CD4-positive, alpha-beta T cell (primary cell): ENCODE measurements around the gene LRRC75A. TPM values are rescaled to one million over a fixed set of nuclear protein-coding genes. Genes with fewer than 3 reads are reported as not detected.

ENCODE experiments used
- ATAC-seq: fragments of 200-7000 bp; cut with Tn5 transposase; one replicate; pipeline ENCODE4 v1.10.0; 2022; ENCODE audit warnings: mild to moderate bottlenecking; ENCODE audit not compliant: poor library complexity
- CTCF ChIA-PET: fragments of 350-600 bp; sonication (Branson Sonifier 250); formaldehyde crosslinking; loops from one replicate; lab custom pipeline; 2021; ENCODE audit warnings: antibody characterized with exemption, inconsistent platforms; lab: Charles Lee
- POLR2A ChIA-PET: fragments of 350-600 bp; sonication (Branson Sonifier 250); formaldehyde crosslinking; loops from one replicate; lab custom pipeline; 2021; ENCODE audit warnings: antibody characterized with exemption, inconsistent platforms; lab: Charles Lee
- DNase-seq, 14 experiments: peaks; one replicate each; pipeline ENCODE4 v3.0.0-alpha.2; 2013 to 2020; ENCODE audit warnings: mixed read lengths in 2 of 14
- H3K27ac ChIP-seq, 2 donors: one replicate each; pipeline versions ENCODE4 v1.5.1 to v1.7.0; 2013; ENCODE audit warnings: low read length in 2 of 2, low read depth in 1 of 2, mild to moderate bottlenecking in 1 of 2
- H3K27me3 ChIP-seq, 2 experiments: 1 replicate in 1 of 2; 2 replicates in 1 of 2; pipeline versions ENCODE4 v1.6.1 to v1.7.0; 2013; ENCODE audit warnings: low read length in 2 of 2, control low read depth in 1 of 2, mild to moderate bottlenecking in 1 of 2, moderate library complexity in 1 of 2; ENCODE audit not compliant: insufficient read depth in 2 of 2, control insufficient read depth in 1 of 2
- H3K36me3 ChIP-seq: one replicate; pipeline ENCODE4 v1.6.1; 2013; ENCODE audit warnings: low read length, control low read depth; ENCODE audit not compliant: insufficient read depth
- H3K4me1 ChIP-seq: one replicate; pipeline ENCODE4 v1.6.1; 2013; ENCODE audit warnings: low read length, control low read depth; ENCODE audit not compliant: insufficient read depth
- H3K4me3 ChIP-seq: one replicate; pipeline ENCODE4 v1.5.1; 2013; ENCODE audit warnings: mild to moderate bottlenecking, low read length, moderate library complexity
- H3K9me3 ChIP-seq, 2 experiments: 1 replicate in 1 of 2; 2 replicates in 1 of 2; pipeline versions ENCODE4 v1.6.1 to v1.7.0; 2013; ENCODE audit warnings: low read length in 2 of 2, mild to moderate bottlenecking in 2 of 2, control low read depth in 1 of 2, moderate library complexity in 1 of 2; ENCODE audit not compliant: control insufficient read depth in 1 of 2, insufficient read depth in 1 of 2
- H3K27ac Mint-ChIP-seq: one replicate; pipeline ENCODE4 v1.8.0; 2020; ENCODE audit warnings: mixed read lengths
- H3K27me3 Mint-ChIP-seq: one replicate; pipeline ENCODE4 v1.8.0; 2021; ENCODE audit warnings: mixed read lengths
- H3K36me3 Mint-ChIP-seq: one replicate; pipeline ENCODE4 v1.8.0; 2021; ENCODE audit warnings: low read depth, mixed read lengths
- H3K4me1 Mint-ChIP-seq: one replicate; pipeline ENCODE4 v1.8.0; 2021; ENCODE audit warnings: low read depth, mixed read lengths
- H3K4me3 Mint-ChIP-seq: one replicate; pipeline ENCODE4 v1.8.0; 2020; ENCODE audit warnings: mild to moderate bottlenecking, mixed read lengths
- H3K9me3 Mint-ChIP-seq: one replicate; pipeline ENCODE4 v1.8.0; 2020; ENCODE audit warnings: mixed read lengths
- intact Hi-C, 2 experiments: fragments of 100-400 bp; cut with DNase I in 1 of 2; cut with micrococcal nuclease in 1 of 2; formaldehyde crosslinking; loops; one replicate each; pipeline versions ENCODE4 v1.15.1 to v1.9.0; 2023 to 2025; cut with DNase I, micrococcal nuclease
- total RNA-seq, 174 experiments: library from RNA in 2 of 174; stranded (reverse) in 2 of 174; gene quantifications; one replicate each; pipeline ENCODE4 v1.2.3 and lab custom pipeline; 2021 to 2026
- TF ChIP-seq, protein P1 (sequence below): fragments of 200-600 bp; IDR thresholded peaks from one replicate; pipeline ENCODE4 v1.8.0; 2022; ENCODE audit warnings: antibody characterized with exemption, mild to moderate bottlenecking

LRRC75A gene
- total RNA-seq, 2 experiments from 2014 or later, result 1.5 to 1.9 TPM

DNA sequence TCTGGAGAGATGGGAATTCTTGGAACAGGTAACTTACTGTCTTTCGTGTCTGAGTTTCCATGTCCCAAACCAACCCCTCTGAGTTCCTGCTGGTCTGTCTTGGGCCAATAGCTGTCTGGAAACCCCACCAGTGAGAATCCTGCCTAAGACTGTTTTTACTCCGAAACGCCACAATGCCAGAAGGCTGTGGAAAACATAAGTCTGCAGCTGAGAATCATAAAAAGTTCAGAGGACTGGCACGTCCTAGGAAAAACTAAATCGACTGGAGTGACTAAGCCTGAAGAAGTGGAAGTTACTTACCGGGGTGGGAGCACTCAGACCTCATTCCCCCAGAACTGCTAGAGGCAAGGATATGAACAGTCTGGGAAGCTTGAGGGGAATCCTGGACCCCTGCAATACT, 13.3 kb downstream of the LRRC75A start:
- Mint-ChIP-seq H3K27ac (no peak overlapping the region), H3K9me3 (no peaks in the 10 kb centered on the region), H3K4me3 (no peak overlapping the region), H3K36me3 (no peaks in the 10 kb centered on the region), H3K4me1 (no peaks in the 10 kb centered on the region), H3K27me3 (no peaks in the 10 kb centered on the region)
- no peaks in the 10 kb centered on the region for H3K36me3 ChIP-seq
- POLR2A ChIA-PET, result no interaction called here
- H3K4me3 ChIP-seq, result no peak overlapping the region
- no peaks in the 10 kb centered on the region for H3K9me3 ChIP-seq
- no peaks in the 10 kb centered on the region for H3K27me3 ChIP-seq
- intact Hi-C loops, result no loop called here
- ATAC-seq (no peak), DNase-seq (no peak)
- TF ChIP-seq, protein P1, sequence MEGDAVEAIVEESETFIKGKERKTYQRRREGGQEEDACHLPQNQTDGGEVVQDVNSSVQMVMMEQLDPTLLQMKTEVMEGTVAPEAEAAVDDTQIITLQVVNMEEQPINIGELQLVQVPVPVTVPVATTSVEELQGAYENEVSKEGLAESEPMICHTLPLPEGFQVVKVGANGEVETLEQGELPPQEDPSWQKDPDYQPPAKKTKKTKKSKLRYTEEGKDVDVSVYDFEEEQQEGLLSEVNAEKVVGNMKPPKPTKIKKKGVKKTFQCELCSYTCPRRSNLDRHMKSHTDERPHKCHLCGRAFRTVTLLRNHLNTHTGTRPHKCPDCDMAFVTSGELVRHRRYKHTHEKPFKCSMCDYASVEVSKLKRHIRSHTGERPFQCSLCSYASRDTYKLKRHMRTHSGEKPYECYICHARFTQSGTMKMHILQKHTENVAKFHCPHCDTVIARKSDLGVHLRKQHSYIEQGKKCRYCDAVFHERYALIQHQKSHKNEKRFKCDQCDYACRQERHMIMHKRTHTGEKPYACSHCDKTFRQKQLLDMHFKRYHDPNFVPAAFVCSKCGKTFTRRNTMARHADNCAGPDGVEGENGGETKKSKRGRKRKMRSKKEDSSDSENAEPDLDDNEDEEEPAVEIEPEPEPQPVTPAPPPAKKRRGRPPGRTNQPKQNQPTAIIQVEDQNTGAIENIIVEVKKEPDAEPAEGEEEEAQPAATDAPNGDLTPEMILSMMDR, result no peak
- peaks cover 2% of the 10 kb centered on the region for H3K4me1 ChIP-seq
- CTCF ChIA-PET, result no interaction called here
- H3K27ac ChIP-seq, result no peak overlapping the region

DNA sequence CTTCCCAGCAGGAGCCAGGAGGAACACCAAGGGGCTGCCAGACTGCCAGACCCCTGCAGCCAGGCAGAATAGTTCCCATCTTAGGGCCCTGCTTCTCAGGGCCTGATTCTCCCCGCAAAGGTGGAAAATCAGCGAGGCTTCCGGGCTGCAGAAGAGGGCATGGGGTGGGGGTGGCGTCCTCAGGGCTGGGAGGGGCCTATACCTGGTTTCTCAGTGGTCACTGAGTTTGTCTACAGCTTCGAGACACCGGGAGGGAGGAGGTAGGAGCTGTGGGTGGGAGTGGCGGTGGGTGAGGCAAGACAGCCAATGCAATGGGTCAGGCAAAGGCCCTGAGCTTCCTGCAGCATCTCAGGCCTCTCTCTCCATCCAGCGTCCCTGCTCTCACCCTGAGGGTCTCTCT, 14.3 kb downstream of the LRRC75A start:
- Mint-ChIP-seq H3K36me3 (no peaks in the 10 kb centered on the region), H3K9me3 (no peaks in the 10 kb centered on the region), H3K4me3 (no peak overlapping the region), H3K4me1 (no peaks in the 10 kb centered on the region), H3K27ac (no peak overlapping the region), H3K27me3 (no peaks in the 10 kb centered on the region)
- intact Hi-C loops, result no loop called here
- DNase-seq (no peak), ATAC-seq (no peak)
- Histone ChIP-seq H3K27me3 (no peaks in the 10 kb centered on the region), H3K4me3 (no peak overlapping the region), H3K4me1 (peaks cover 2% of the 10 kb centered on the region), H3K9me3 (no peaks in the 10 kb centered on the region), H3K36me3 (no peaks in the 10 kb centered on the region), H3K27ac (no peak overlapping the region)
- TF ChIP-seq, protein P1, result no peak
- ChIA-PET CTCF (no interaction called here), POLR2A (no interaction called here)

DNA sequence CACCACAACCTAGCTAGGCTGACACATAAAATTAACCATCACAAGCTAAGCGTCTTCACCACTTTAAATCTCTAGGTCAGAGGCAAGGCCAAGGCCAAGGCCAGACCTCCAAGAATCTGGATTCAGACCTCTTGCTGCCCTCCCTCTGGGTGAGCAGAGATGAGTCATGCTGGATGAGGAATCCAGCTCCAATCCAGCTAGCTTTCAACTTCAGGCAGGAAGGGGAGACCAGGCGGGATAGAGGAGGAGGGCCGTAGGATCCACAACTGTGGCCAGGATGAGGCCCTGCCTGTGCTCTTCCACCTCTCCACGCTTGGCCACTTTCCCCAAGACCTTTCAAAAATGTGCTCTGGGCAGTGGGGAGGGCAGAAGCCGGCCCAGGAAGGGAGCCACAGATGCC, 14.7 kb downstream of the LRRC75A start:
- intact Hi-C loops, result no loop called here
- Histone ChIP-seq H3K4me1 (peaks cover 2% of the 10 kb centered on the region), H3K9me3 (no peaks in the 10 kb centered on the region), H3K27ac (no peak overlapping the region), H3K4me3 (no peak overlapping the region), H3K36me3 (no peaks in the 10 kb centered on the region), H3K27me3 (no peaks in the 10 kb centered on the region)
- H3K36me3 Mint-ChIP-seq, result no peaks in the 10 kb centered on the region
- TF ChIP-seq, protein P1, result no peak
- no peak for DNase-seq
- no peaks in the 10 kb centered on the region for H3K9me3 Mint-ChIP-seq
- CTCF ChIA-PET, result no interaction called here
- POLR2A ChIA-PET, result no interaction called here
- no peak for ATAC-seq
- no peak overlapping the region for H3K4me3 Mint-ChIP-seq
- H3K27me3 Mint-ChIP-seq, result no peaks in the 10 kb centered on the region
- H3K4me1 Mint-ChIP-seq, result no peaks in the 10 kb centered on the region
- H3K27ac Mint-ChIP-seq, result no peak overlapping the region
